Astrocyte (in vitro differentiated cells and primary cell): ENCODE data around the gene ERBB2. TPM values are rescaled to one million over a fixed set of nuclear protein-coding genes. Genes with fewer than 3 reads are reported as not detected.

ENCODE experiments used
- DNase-seq: peaks from one replicate; pipeline ENCODE4 v3.0.0-alpha.2; 2010; ENCODE audit warnings: low read depth
- FAIRE-seq: peaks from 2 replicates; lab custom pipeline; 2011; peaks lifted over from hg19 to GRCh38; lab: Jason Lieb, UNC
- H2AFZ ChIP-seq: 2 replicates; pipeline ENCODE4 v1.6.0; 2012; ENCODE audit warnings: low read depth, low read length, inconsistent platforms
- H3K27ac ChIP-seq: 2 replicates; pipeline ENCODE4 v1.5.1; 2011; ENCODE audit warnings: low read depth, low read length, inconsistent platforms
- H3K27me3 ChIP-seq: 2 replicates; pipeline ENCODE4 v1.6.0; 2011; ENCODE audit warnings: low read length, inconsistent platforms; ENCODE audit not compliant: insufficient read depth
- H3K36me3 ChIP-seq: 2 replicates; pipeline ENCODE4 v1.5.1; 2011; ENCODE audit warnings: low read length, inconsistent platforms; ENCODE audit not compliant: insufficient read depth
- H3K4me1 ChIP-seq: 2 replicates; pipeline ENCODE4 v1.5.1; 2011; ENCODE audit warnings: low read length, inconsistent platforms; ENCODE audit not compliant: insufficient read depth
- H3K4me2 ChIP-seq: 2 replicates; pipeline ENCODE4 v1.6.0; 2012; ENCODE audit warnings: low read length, inconsistent platforms
- H3K4me3 ChIP-seq: 2 replicates; pipeline ENCODE4 v1.5.1; 2011; ENCODE audit warnings: low read depth, mild to moderate bottlenecking, low read length, inconsistent platforms; ENCODE audit not compliant: insufficient read depth
- H3K79me2 ChIP-seq: 2 replicates; pipeline ENCODE4 v1.6.0; 2012; ENCODE audit warnings: mild to moderate bottlenecking, low read length, inconsistent platforms; ENCODE audit not compliant: insufficient read depth
- H3K9ac ChIP-seq: 2 replicates; pipeline ENCODE4 v1.6.0; 2012; ENCODE audit warnings: mild to moderate bottlenecking, low read length, inconsistent platforms
- H3K9me3 ChIP-seq: 2 replicates; pipeline ENCODE4 v1.5.1; 2012; ENCODE audit warnings: low read depth, mild to moderate bottlenecking, low read length, inconsistent platforms; ENCODE audit not compliant: insufficient read depth
- H4K20me1 ChIP-seq: 2 replicates; pipeline ENCODE4 v1.6.0; 2012; ENCODE audit warnings: low read length, inconsistent platforms; ENCODE audit not compliant: insufficient read depth
- H3K27ac Mint-ChIP-seq: one replicate; pipeline ENCODE4 v1.8.0; 2021; ENCODE audit warnings: mild to moderate bottlenecking, mixed read lengths; ENCODE audit not compliant: unreplicated experiment
- H3K27me3 Mint-ChIP-seq: one replicate; pipeline ENCODE4 v1.8.0; 2021; ENCODE audit warnings: low read depth, mixed read lengths; ENCODE audit not compliant: unreplicated experiment
- H3K36me3 Mint-ChIP-seq: one replicate; pipeline ENCODE4 v1.8.0; 2021; ENCODE audit warnings: low read depth, mixed read lengths; ENCODE audit not compliant: unreplicated experiment
- H3K4me1 Mint-ChIP-seq: one replicate; pipeline ENCODE4 v1.8.0; 2021; ENCODE audit warnings: low read depth, mixed read lengths; ENCODE audit not compliant: unreplicated experiment
- H3K4me3 Mint-ChIP-seq: one replicate; pipeline ENCODE4 v1.8.0; 2021; ENCODE audit warnings: mild to moderate bottlenecking, moderate library complexity, mixed read lengths; ENCODE audit not compliant: unreplicated experiment
- H3K9me3 Mint-ChIP-seq: one replicate; pipeline ENCODE4 v1.8.0; 2021; ENCODE audit warnings: mild to moderate bottlenecking, mixed read lengths; ENCODE audit not compliant: unreplicated experiment
- EZH2 ChIP-seq: IDR thresholded peaks from 2 replicates; pipeline ENCODE4 v1.6.1; 2012; ENCODE audit warnings: mild to moderate bottlenecking, low read length, inconsistent platforms; ENCODE audit not compliant: insufficient read depth
- total RNA-seq: library from RNA; stranded (reverse); gene quantifications from 2 replicates; pipeline ENCODE4 v1.2.1, GENCODE V29; 2021
- TF ChIP-seq, protein P1 (sequence below): IDR thresholded peaks from 2 replicates; pipeline ENCODE4 v1.5.1; 2011; ENCODE audit warnings: low read depth, mild to moderate bottlenecking, inconsistent platforms, low read length, moderate library complexity; ENCODE audit not compliant: insufficient read depth

Gene ERBB2
- total RNA-seq, 1 donor from 2014 or later = 64.0 TPM

DNA sequence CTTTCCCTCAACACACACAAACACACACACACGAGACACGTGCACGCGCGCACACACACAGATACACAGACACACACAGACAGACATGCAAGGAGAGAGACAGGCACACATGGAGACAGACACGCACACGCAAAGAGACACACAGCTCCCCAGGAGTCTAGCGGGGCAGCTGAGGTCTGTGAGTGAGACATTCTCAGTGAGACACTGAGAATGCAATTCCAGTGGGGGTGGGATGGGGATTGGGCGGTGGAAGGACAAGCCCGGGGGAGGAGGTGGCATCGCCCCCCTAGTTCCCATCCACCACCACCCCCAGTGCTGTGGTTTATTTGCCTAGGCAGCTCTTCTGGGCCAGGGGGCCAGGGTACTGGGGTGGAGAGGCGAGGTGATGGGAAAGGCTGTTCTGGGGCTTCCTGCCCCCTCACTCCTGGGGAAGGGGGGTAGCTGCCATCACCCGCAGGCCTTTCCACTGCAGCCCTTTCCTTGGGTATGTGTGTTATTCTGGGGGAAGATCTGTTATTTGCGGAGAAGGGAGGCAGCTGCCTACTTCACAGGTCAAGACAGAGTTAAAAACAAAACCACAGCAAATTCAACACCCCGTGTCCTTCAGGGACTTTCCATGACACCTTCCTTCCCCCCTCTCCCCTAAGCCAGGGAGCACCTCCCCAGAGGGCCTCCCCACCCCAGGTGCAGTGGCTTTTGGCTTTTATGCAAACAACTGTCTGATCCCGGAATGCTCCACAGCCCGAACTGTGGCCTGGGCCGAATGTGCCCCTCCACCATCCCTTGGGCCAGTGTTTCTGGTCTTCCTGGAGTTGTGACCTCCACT, 55.9 kb downstream of the ERBB2 start:
- Histone ChIP-seq H3K4me3 (no peak overlapping the region), H2AFZ (peak overlapping the region; percentile 50), H4K20me1 (no peaks in the 10 kb centered on the region), H3K4me2 (peak overlapping the region; percentile 7), H3K27ac (no peak overlapping the region), H3K27me3 (no peaks in the 10 kb centered on the region), H3K4me1 (peaks cover 19% of the 10 kb centered on the region), H3K9ac (peak overlapping the region; percentile 48), H3K79me2 (no peaks in the 10 kb centered on the region), H3K36me3 (no peaks in the 10 kb centered on the region), H3K9me3 (no peaks in the 10 kb centered on the region)
- DNase-seq = no peak
- Mint-ChIP-seq H3K27ac (peak overlapping the region; percentile 88), H3K9me3 (peaks cover 2% of the 10 kb centered on the region), H3K4me1 (peaks cover 45% of the 10 kb centered on the region), H3K27me3 (no peaks in the 10 kb centered on the region), H3K4me3 (peak overlapping the region; percentile 45), H3K36me3 (no peaks in the 10 kb centered on the region)
- no peak for FAIRE-seq
- TF ChIP-seq, protein P1, sequence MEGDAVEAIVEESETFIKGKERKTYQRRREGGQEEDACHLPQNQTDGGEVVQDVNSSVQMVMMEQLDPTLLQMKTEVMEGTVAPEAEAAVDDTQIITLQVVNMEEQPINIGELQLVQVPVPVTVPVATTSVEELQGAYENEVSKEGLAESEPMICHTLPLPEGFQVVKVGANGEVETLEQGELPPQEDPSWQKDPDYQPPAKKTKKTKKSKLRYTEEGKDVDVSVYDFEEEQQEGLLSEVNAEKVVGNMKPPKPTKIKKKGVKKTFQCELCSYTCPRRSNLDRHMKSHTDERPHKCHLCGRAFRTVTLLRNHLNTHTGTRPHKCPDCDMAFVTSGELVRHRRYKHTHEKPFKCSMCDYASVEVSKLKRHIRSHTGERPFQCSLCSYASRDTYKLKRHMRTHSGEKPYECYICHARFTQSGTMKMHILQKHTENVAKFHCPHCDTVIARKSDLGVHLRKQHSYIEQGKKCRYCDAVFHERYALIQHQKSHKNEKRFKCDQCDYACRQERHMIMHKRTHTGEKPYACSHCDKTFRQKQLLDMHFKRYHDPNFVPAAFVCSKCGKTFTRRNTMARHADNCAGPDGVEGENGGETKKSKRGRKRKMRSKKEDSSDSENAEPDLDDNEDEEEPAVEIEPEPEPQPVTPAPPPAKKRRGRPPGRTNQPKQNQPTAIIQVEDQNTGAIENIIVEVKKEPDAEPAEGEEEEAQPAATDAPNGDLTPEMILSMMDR = no peak
- TF ChIP-seq EZH2 = no peak

DNA sequence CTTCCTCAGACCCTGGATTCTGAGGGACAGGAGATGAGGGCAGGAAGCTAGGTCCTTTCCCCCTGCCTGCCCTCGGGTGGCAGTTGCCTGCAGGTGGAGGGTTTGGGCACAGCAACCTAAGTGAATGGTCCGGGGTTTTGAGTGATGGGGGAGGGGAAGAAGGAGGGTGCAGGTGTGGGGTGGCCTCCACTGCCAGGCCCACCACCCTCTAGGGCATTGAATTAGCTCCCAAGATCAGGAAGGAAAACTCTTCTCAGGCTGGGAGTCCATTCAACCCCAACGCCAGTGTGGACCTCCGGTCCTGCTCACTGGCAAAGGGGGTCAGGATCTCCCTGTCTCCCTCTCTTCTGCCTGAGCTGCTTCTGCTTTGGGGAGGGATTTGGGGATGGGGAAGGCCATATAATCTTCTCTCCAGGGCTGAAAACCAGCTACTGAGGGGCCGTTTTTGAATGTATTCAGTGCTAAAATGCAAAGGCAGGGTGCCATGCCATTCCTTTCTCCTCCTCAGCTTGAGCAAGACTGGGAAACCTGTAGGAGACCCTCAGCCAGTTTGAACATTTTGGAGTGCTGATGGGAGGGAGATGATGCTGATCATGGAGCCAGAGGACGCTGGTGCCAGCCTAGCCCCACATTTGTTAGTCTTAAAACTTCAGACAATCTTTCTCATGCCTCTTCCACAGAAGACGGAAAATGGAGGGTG, 56.7 kb downstream of the ERBB2 start:
- no peaks in the 10 kb centered on the region for H3K27me3 ChIP-seq
- H3K9ac ChIP-seq = no peak overlapping the region
- H3K4me3 Mint-ChIP-seq = peak overlapping the region; percentile 45
- no peak overlapping the region for H3K4me2 ChIP-seq
- no peaks in the 10 kb centered on the region for H3K36me3 ChIP-seq
- no peaks in the 10 kb centered on the region for H3K79me2 ChIP-seq
- no peak overlapping the region for H2AFZ ChIP-seq
- no peaks in the 10 kb centered on the region for H3K27me3 Mint-ChIP-seq
- H4K20me1 ChIP-seq = no peaks in the 10 kb centered on the region
- peaks cover 19% of the 10 kb centered on the region for H3K4me1 ChIP-seq
- H3K9me3 ChIP-seq = no peaks in the 10 kb centered on the region
- DNase-seq (no peak), FAIRE-seq (no peak)
- no peak overlapping the region for H3K4me3 ChIP-seq
- peaks cover 2% of the 10 kb centered on the region for H3K9me3 Mint-ChIP-seq
- TF ChIP-seq, protein P1 = no peak
- TF ChIP-seq EZH2 = no peak
- H3K36me3 Mint-ChIP-seq = no peaks in the 10 kb centered on the region
- peaks cover 45% of the 10 kb centered on the region for H3K4me1 Mint-ChIP-seq
- no peak overlapping the region for H3K27ac ChIP-seq
- H3K27ac Mint-ChIP-seq = peak overlapping the region; percentile 88
